Hematopoietic multipotent progenitor cell treated with erythropoietin and hydrocortisone succinate and interleukin-3 and kit ligand, for 15 days (in vitro differentiated cells): ENCODE results near the gene FBXO3.
"Not testable (repeated sequence)": the region's sequence is repeated elsewhere in the genome, so short reads cannot be mapped to it uniquely, and the experiment has no call there.

ENCODE experiments used
- DNase-seq: peaks from one replicate; pipeline ENCODE4 v3.0.0-alpha.2; 2015; ENCODE audit warnings: low spot score

FBXO3 gene

GRCh38 chr11:33727539-33727938, 46.8 kb downstream of the FBXO3 start:
- DNase-seq = not testable (repeated sequence)

- no peak for DNase-seq
Measured at GRCh38 chr11:33725496-33725895, 48.8 kb downstream of the FBXO3 start.

- DNase-seq = no peak
Measured at GRCh38 chr11:33724644-33725035, 49.7 kb downstream of the FBXO3 start.

GRCh38 chr11:33723238-33723881, 51.0 kb downstream of the FBXO3 start:
- DNase-seq = no peak

- no peak for DNase-seq
Measured at GRCh38 chr11:33722590-33723234, 51.6 kb downstream of the FBXO3 start.

- DNase-seq = no peak
Measured at GRCh38 chr11:33721984-33722383, 52.3 kb downstream of the FBXO3 start.

GRCh38 chr11:33721426-33721825, 52.9 kb downstream of the FBXO3 start:
- DNase-seq = no peak

- DNase-seq = no peak
Measured at GRCh38 chr11:33719587-33719986, 54.7 kb downstream of the FBXO3 start.

GRCh38 chr11:33718440-33718839, 55.9 kb downstream of the FBXO3 start:
- DNase-seq = no peak

- DNase-seq = peak; percentile 64
Measured at GRCh38 chr11:33716243-33716642, 58.1 kb downstream of the FBXO3 start.

GRCh38 chr11:33713856-33714398, 60.4 kb downstream of the FBXO3 start:
- DNase-seq = no peak

GRCh38 chr11:33713151-33713855, 61.0 kb downstream of the FBXO3 start:
- no peak for DNase-seq

GRCh38 chr11:33712436-33712835, 61.9 kb downstream of the FBXO3 start:
- DNase-seq = no peak

GRCh38 chr11:33709466-33709865, 64.9 kb downstream of the FBXO3 start:
- no peak for DNase-seq

GRCh38 chr11:33708985-33709384, 65.3 kb downstream of the FBXO3 start:
- no peak for DNase-seq

- DNase-seq = not testable (repeated sequence)
Measured at GRCh38 chr11:33707831-33708230, 66.5 kb downstream of the FBXO3 start.

GRCh38 chr11:33706966-33707365, 67.4 kb downstream of the FBXO3 start:
- DNase-seq = no peak

- DNase-seq = no peak
Measured at GRCh38 chr11:33706546-33706945, 67.8 kb downstream of the FBXO3 start.

- no peak for DNase-seq
Measured at GRCh38 chr11:33704240-33705002, 69.9 kb downstream of the FBXO3 start.

GRCh38 chr11:33703788-33704187, 70.5 kb downstream of the FBXO3 start:
- no peak for DNase-seq

GRCh38 chr11:33703234-33703633, 71.1 kb downstream of the FBXO3 start:
- DNase-seq = no peak
